B cell (primary cell): ENCODE measurements around the gene MZT2A. TPM values are rescaled to one million over a fixed set of nuclear protein-coding genes. Genes with fewer than 3 reads are reported as not detected.
"Not testable (repeated sequence)": the region's sequence is repeated elsewhere in the genome, so short reads cannot be mapped to it uniquely, and the experiment has no call there.

ENCODE experiments used
- ATAC-seq: fragments of 200-7000 bp; cut with Tn5 transposase; one replicate; pipeline ENCODE4 v1.10.0; 2021; ENCODE audit warnings: low read depth, mild to moderate bottlenecking, moderate number of reproducible peaks, moderate library complexity
- CTCF ChIA-PET: fragments of 350-600 bp; sonication (Branson Sonifier 250); formaldehyde crosslinking; loops from one replicate; lab custom pipeline; 2021; ENCODE audit warnings: antibody characterized with exemption, inconsistent platforms; lab: Charles Lee
- POLR2A ChIA-PET: fragments of 350-600 bp; sonication (Branson Sonifier 250); formaldehyde crosslinking; loops from one replicate; lab custom pipeline; 2021; ENCODE audit warnings: antibody characterized with exemption; lab: Charles Lee
- DNase-seq: peaks from one replicate; pipeline ENCODE4 v3.0.0; 2013
- H2AFZ ChIP-seq: 2 replicates; pipeline ENCODE4 v1.6.1; 2012; ENCODE audit warnings: mild to moderate bottlenecking, low read depth, low read length; ENCODE audit not compliant: insufficient read depth, poor library complexity, severe bottlenecking
- H3K27ac ChIP-seq, 2 donors: 1 replicate in 1 of 2; 2 replicates in 1 of 2; pipeline ENCODE4 v1.5.1; 2012 to 2013; ENCODE audit warnings: low read length in 2 of 2, mild to moderate bottlenecking in 2 of 2, moderate library complexity in 1 of 2
- H3K27me3 ChIP-seq, 4 experiments: fragments of 200-600 bp in 1 of 4; sonication (generic) in 1 of 4; replicated peaks in 1 of 4; 1 replicate in 2 of 4; 2 replicates in 2 of 4; pipeline versions ENCODE4 v1.6.1 to v1.7.0; 2013 to 2016; ENCODE audit warnings: low read length in 3 of 4, mild to moderate bottlenecking in 2 of 4, mixed read lengths in 1 of 4, moderate library complexity in 1 of 4; ENCODE audit not compliant: insufficient read depth in 4 of 4, control insufficient read depth in 3 of 4; ENCODE audit errors: control extremely low read depth in 1 of 4
- H3K36me3 ChIP-seq, 2 experiments: replicated peaks in 1 of 2; 1 replicate in 1 of 2; 2 replicates in 1 of 2; pipeline versions ENCODE4 v1.6.1 to v1.7.1; 2013; ENCODE audit warnings: low read length in 1 of 2; ENCODE audit not compliant: insufficient read depth in 2 of 2, control insufficient read depth in 1 of 2; ENCODE audit errors: control extremely low read depth in 1 of 2, extremely low read depth in 1 of 2
- H3K4me1 ChIP-seq, 2 donors: fragments of 200-600 bp in 1 of 2; sonication (generic) in 1 of 2; 1 replicate in 1 of 2; 2 replicates in 1 of 2; pipeline versions ENCODE4 v1.5.1 to v1.6.1; 2013 to 2017; ENCODE audit warnings: low read length in 2 of 2; ENCODE audit not compliant: control insufficient read depth in 2 of 2, insufficient read depth in 2 of 2
- H3K4me2 ChIP-seq: replicated peaks from 2 replicates; pipeline ENCODE3; 2012; ENCODE audit warnings: mild to moderate bottlenecking, low read depth, low read length; ENCODE audit not compliant: poor library complexity, severe bottlenecking
- H3K4me3 ChIP-seq, 5 experiments: fragments of 200-600 bp in 1 of 5; sonication (generic) in 1 of 5; 1 replicate in 3 of 5; 2 replicates in 2 of 5; pipeline versions ENCODE4 v1.5.1 to v1.7.0; 2011 to 2016; ENCODE audit warnings: low read length in 4 of 5, mild to moderate bottlenecking in 4 of 5, low read depth in 2 of 5, control low read depth in 1 of 5, moderate library complexity in 1 of 5; ENCODE audit not compliant: insufficient read depth in 1 of 5; ENCODE audit errors: control extremely low read depth in 1 of 5, extremely low read depth in 1 of 5
- H3K79me2 ChIP-seq: fragments of 200-600 bp; sonication (generic); one replicate; pipeline ENCODE4 v1.6.0; 2016; ENCODE audit warnings: low read length; ENCODE audit not compliant: control insufficient read depth, insufficient read depth
- H3K9ac ChIP-seq: fragments of 200-600 bp; sonication (generic); 2 replicates; pipeline ENCODE4 v1.6.1; 2017; ENCODE audit warnings: mild to moderate bottlenecking, low read length, moderate library complexity
- H3K9me3 ChIP-seq, 3 donors: one replicate each; pipeline versions ENCODE4 v1.6.1 to v1.7.1; 2013; ENCODE audit warnings: low read length in 2 of 3; ENCODE audit not compliant: control insufficient read depth in 2 of 3, insufficient read depth in 1 of 3; ENCODE audit errors: control extremely low read depth in 1 of 3
- H4K20me1 ChIP-seq: 2 replicates; pipeline ENCODE4 v1.6.0; 2012; ENCODE audit warnings: mild to moderate bottlenecking, low read length; ENCODE audit not compliant: insufficient read depth, control insufficient read depth, poor library complexity, severe bottlenecking
- H3K27ac Mint-ChIP-seq: one replicate; pipeline ENCODE4 v1.8.0; 2021; ENCODE audit warnings: mixed read lengths
- H3K27me3 Mint-ChIP-seq: one replicate; pipeline ENCODE4 v1.8.0; 2021; ENCODE audit warnings: mixed read lengths
- H3K4me1 Mint-ChIP-seq: one replicate; pipeline ENCODE4 v1.8.0; 2021; ENCODE audit warnings: mixed read lengths
- H3K4me3 Mint-ChIP-seq: one replicate; pipeline ENCODE4 v1.8.0; 2021; ENCODE audit warnings: mixed read lengths
- H3K9me3 Mint-ChIP-seq: one replicate; pipeline ENCODE4 v1.8.0; 2022; ENCODE audit warnings: mixed read lengths; ENCODE audit not compliant: insufficient read depth
- WGBS: methylation state at CpG from one replicate; pipeline ENCODE4 v1.1.5; 2013; ENCODE audit warnings: missing lambda C conversion rate; ENCODE audit not compliant: insufficient coverage; 5-methylcytosine and 5-hydroxymethylcytosine counted together
- intact Hi-C: fragments of 100-400 bp; cut with micrococcal nuclease; formaldehyde crosslinking; loops from one replicate; pipeline ENCODE4 v1.10.0; 2022
- polyA plus RNA-seq: library from polyadenylated mRNA; depleted of rRNA; stranded (reverse); fragments of >200 nt; gene quantifications from 2 replicates; pipeline ENCODE4 v1.2.3, GENCODE V29; 2012
- total RNA-seq, 2 donors: library from RNA; stranded (reverse); fragments of 120-200 nt in 1 of 2; gene quantifications; 1 replicate in 1 of 2; 2 replicates in 1 of 2; pipeline versions ENCODE4 v1.2.3 to v1.2.4, GENCODE V29; 2013 to 2022

Gene MZT2A
- total and polyA plus RNA-seq, 2 donors (not counting 1 experiment from before 2014, with no cell fraction given), result 53.3 to 76.1 TPM

DNA sequence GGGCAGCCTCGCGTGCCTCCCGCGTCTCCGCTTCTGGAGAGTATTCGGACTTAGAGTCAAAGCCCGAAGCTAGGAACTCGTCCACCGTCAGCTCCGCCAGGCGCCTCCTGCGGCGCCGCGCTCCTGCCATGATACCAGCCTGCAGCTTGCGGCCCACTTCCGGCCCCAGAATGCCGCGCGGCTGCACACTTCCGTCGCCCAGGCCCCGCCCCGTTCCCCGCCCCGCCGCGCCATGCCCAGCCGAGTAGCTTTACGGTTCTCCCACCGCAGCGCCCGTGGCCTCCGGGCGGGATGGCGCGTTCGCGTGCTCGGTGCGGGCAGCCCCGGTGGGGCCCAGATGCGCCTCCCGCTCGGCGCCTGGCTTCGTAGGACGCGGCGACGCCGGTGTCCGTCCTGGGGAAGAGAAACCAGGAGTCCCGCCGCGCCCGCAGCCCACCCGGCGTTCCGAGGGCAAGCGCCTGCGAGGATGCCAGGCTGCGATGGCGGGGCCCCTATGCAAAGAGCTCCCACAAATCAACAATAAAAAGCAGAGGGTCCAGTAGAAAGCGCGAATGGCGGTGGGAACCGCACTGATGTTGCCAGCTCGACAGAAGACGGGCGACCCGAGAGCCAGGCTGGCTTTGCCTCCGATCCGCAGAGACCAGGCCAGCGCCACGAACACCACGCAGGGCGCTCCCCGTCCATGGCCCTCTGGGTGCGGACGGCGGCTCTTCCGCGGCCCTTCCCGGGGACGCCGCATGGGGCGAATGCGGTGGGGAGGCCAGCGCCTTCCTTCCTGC, 47.3 kb downstream of the MZT2A start:
- intact Hi-C loops, H3K79me2 ChIP-seq, H3K9me3 Mint-ChIP-seq, DNase-seq, ATAC-seq, H4K20me1 ChIP-seq, H2AFZ ChIP-seq, H3K27ac Mint-ChIP-seq, POLR2A ChIA-PET, H3K36me3 ChIP-seq, H3K4me3 Mint-ChIP-seq, H3K27ac ChIP-seq, H3K4me3 ChIP-seq, H3K4me1 Mint-ChIP-seq, H3K9me3 ChIP-seq, CTCF ChIA-PET, H3K4me2 ChIP-seq, H3K4me1 ChIP-seq, H3K27me3 ChIP-seq, H3K9ac ChIP-seq: not testable (repeated sequence)
- H3K27me3 Mint-ChIP-seq, result peaks cover 12% of the 10 kb centered on the region
- 94% methylated on average over 64 of the region's 90 CpGs for WGBS

DNA sequence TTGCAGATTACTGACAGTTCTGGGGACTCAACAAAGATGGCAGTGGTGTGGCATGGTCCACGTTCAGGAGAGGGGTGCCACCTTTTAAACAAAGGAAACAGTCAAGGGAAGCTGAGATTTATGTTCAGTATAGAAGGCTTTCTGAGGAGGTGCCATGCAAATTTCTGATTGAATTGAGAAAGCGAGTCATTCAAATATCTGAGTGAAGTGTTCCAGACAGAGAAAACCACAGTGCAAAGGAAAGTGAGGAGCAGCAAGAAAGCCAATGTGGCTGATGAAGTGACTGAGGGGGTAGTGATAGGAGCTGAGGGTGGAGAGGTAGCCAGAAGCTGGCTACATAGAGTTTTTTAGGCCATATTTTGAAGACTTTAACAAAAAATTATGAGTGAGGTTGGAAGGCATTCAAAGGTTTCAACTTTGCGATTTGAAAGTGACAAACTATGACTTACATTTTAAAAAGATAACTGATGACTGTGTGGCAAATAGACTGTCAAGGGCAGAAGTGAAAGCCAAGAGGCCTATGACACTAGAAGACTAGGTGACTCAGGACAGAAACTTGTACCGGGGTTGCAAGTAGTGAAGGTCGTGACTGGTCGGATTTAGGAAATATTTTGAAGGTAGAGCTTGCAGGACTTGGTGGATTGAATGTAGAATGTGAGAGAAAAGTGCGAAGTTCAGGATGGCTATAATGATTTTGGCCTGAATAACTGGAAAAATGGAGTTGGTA, 51.3 kb downstream of the MZT2A start:
- H3K36me3 ChIP-seq, H3K4me1 Mint-ChIP-seq, H2AFZ ChIP-seq, intact Hi-C loops, H3K9ac ChIP-seq, H3K9me3 ChIP-seq, H3K9me3 Mint-ChIP-seq, H3K4me2 ChIP-seq, CTCF ChIA-PET, H3K27me3 Mint-ChIP-seq, H3K4me3 ChIP-seq, POLR2A ChIA-PET, ATAC-seq, H3K27ac Mint-ChIP-seq, H3K27me3 ChIP-seq, H3K27ac ChIP-seq, H3K79me2 ChIP-seq, H3K4me3 Mint-ChIP-seq, H3K4me1 ChIP-seq, DNase-seq, H4K20me1 ChIP-seq: not testable (repeated sequence)
- WGBS, result 63% methylated on average over 5 of the region's 7 CpGs

Other genes with a start within 250 kb of the MZT2A start
- gene RAB6D, start 128.2 kb downstream of the MZT2A start, total RNA-seq, result not detected in 2 replicates
- gene RAB6D, start 128.2 kb downstream of the MZT2A start, polyA plus RNA-seq, result not detected in 2 replicates
- gene TUBA3D, start 16.3 kb downstream of the MZT2A start, total RNA-seq, result not detected in 2 replicates
- not detected in 2 replicates for gene TUBA3D, start 16.3 kb downstream of the MZT2A start, polyA plus RNA-seq
- gene CCDC74A, start 35.5 kb upstream of the MZT2A start, total RNA-seq, result 3.1 and 4.1 TPM in 2 replicates
- gene CCDC74A, start 35.5 kb upstream of the MZT2A start, polyA plus RNA-seq, result 1.2 TPM in 1 of 2 replicates, not detected in the other